GM06990 (cell line): ENCODE results near the gene ATP1A3.
A peak's percentile ranks its signal among the peaks of the same experiment; 100 is the strongest.

ENCODE experiments used
- DNase-seq: peaks from one replicate; pipeline ENCODE4 v3.0.0-alpha.2; 2011; ENCODE audit not compliant: insufficient read length; ENCODE audit errors: extremely low read depth
- H3K27me3 ChIP-seq: replicated peaks from 2 replicates; pipeline ENCODE4 v1.6.0; 2011; ENCODE audit warnings: low read length; ENCODE audit not compliant: control insufficient read depth, insufficient read depth
- H3K36me3 ChIP-seq: 2 replicates; pipeline ENCODE4 v1.5.1; 2011; ENCODE audit warnings: low read length; ENCODE audit not compliant: control insufficient read depth, insufficient read depth
- H3K4me3 ChIP-seq: replicated peaks from 2 replicates; pipeline ENCODE4 v1.5.1; 2011; ENCODE audit warnings: low read depth, mild to moderate bottlenecking, control low read depth, low read length
- TF ChIP-seq, protein P1 (sequence below): IDR thresholded peaks from 2 replicates; pipeline ENCODE4 v1.5.1; 2011; ENCODE audit warnings: low read length, control low read depth, mild to moderate bottlenecking, inconsistent platforms; ENCODE audit not compliant: insufficient read depth, poor library complexity, severe bottlenecking

ATP1A3 gene

DNA sequence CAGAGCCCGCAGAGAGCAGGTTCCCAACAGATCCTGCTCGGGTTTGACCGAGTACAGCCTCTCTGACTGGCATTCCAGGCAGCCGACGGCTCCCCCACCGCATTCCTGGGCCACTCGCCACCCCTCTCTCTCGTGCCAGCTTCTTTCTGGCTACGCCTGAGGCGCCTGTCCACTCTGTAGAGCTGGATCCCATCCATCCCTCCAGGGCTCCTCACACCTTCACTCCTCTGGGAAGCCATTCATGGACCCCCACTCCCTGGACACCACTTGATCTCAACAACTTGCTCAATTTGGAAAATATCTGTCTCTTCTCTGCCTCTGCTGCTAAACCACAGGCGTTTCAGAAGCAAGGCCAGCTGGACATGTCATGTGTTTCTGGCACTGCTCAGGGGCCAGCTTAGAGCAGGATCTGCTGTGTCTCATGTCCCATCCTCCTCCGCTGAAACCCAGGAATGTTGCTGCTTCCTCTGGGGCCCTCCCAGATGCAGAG, 30.6 kb upstream of the ATP1A3 start:
- no peak overlapping the region for H3K4me3 ChIP-seq
- H3K27me3 ChIP-seq = no peaks in the 10 kb centered on the region; the same call in none of the 2 replicates
- H3K36me3 ChIP-seq = no peaks in the 10 kb centered on the region
- TF ChIP-seq, protein P1, sequence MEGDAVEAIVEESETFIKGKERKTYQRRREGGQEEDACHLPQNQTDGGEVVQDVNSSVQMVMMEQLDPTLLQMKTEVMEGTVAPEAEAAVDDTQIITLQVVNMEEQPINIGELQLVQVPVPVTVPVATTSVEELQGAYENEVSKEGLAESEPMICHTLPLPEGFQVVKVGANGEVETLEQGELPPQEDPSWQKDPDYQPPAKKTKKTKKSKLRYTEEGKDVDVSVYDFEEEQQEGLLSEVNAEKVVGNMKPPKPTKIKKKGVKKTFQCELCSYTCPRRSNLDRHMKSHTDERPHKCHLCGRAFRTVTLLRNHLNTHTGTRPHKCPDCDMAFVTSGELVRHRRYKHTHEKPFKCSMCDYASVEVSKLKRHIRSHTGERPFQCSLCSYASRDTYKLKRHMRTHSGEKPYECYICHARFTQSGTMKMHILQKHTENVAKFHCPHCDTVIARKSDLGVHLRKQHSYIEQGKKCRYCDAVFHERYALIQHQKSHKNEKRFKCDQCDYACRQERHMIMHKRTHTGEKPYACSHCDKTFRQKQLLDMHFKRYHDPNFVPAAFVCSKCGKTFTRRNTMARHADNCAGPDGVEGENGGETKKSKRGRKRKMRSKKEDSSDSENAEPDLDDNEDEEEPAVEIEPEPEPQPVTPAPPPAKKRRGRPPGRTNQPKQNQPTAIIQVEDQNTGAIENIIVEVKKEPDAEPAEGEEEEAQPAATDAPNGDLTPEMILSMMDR = no peak
- no peak for DNase-seq

DNA sequence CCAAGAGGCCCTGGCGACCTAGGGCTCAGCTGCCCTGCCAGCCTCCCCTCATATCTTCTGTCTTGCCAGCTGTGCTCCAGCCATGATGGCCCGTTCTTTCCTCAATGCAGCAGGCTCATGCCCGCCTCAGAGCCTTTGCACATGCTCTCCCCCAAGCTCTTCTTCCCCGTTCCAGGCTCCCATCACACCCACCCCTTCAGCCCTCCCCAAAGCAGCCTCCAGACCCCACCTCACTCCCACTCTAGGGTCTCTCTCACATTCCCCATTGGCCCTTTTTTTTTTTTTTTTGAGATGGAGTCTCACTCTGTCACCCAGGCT, 29.9 kb upstream of the ATP1A3 start:
- no peak for DNase-seq
- H3K4me3 ChIP-seq = no peak overlapping the region
- H3K36me3 ChIP-seq = no peaks in the 10 kb centered on the region
- H3K27me3 ChIP-seq = no peaks in the 10 kb centered on the region; the same call in none of the 2 replicates
- TF ChIP-seq, protein P1 = no peak

DNA sequence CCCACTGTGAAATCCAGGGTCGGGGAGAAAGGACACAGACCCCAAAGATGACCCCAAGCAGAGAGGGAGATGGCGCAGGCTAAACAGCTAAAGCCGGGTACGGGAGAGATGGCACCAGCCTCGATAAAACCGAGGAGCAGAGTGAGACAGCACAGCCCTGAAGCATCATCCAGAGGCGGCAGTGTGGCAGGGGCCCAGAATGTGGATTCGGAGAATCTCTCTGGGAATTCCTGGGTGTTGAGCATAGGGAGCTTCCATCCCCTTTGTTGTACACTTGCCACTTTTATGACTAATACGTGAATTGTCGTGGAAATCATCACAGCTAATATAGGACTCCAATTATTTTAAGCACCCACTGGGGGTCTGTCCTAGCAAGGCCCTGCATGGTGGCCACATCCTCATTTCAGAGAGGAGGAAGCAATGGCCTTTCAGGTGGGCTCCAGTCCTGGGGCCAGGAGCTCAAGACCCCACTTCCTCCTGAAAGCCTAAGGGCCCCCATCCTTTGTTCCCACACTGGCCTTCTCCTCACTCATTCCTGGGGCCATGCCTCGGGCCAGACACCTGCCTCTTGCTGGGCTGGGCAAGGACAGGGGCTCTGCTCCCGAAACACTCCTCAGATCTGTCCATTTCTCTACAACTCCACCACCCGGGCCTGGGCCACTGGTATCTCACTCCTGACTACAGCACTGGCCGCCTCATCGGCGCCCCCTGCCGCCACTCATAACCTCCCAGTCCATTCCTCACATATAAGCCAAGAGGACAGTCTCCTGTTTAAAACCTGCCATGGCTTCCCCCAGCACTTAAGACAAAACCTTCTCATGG, 29.3 kb upstream of the ATP1A3 start:
- Histone ChIP-seq H3K36me3 (no peaks in the 10 kb centered on the region), H3K27me3 (no peaks in the 10 kb centered on the region; the same call in none of the 2 replicates), H3K4me3 (no peak overlapping the region)
- DNase-seq = peak; percentile 30
- TF ChIP-seq, protein P1 = peak; percentile 83

DNA sequence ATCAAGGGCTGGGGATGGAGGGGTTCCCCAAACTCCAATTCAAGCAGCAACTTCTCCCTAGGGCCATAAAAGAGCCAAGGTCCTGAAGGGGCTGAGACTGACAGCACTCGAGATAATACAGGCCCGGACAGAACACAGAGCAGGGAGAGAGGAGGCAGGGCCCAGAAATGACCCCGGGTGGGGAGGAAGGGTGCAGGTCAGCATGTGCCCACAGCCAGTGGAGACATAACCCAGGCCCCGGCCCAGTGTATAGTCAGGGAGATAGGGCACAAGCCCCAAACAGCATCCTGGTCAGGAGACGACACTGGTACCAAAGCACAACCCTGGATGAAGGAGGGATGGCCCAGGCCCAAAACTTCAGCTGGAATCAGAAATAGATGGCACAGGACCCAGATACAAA, 28.6 kb upstream of the ATP1A3 start:
- H3K4me3 ChIP-seq = no peak overlapping the region
- H3K27me3 ChIP-seq = no peaks in the 10 kb centered on the region; the same call in none of the 2 replicates
- no peak for DNase-seq
- no peaks in the 10 kb centered on the region for H3K36me3 ChIP-seq
- TF ChIP-seq, protein P1 = no peak

DNA sequence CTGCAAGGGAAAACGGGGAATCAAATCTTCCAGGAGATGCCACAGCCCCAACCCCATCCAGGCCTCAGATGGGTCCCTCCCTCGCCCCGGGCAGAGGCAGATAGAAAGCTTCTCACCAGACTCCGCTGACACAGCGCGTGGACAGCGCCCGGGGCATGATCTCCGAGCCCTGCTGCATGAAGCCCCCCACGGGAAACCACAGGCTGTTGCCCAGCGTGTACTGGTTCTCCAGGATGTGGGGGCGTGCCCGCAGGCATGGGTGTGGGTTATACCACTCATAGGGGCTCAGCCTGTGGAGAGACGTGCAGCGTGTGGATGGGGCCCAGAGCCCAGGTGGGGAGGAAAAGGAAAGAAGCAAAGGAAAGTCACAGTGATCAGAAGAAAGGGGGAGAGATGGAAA, 27.2 kb upstream of the ATP1A3 start:
- no peak for DNase-seq
- TF ChIP-seq, protein P1 = no peak
- no peak overlapping the region for H3K4me3 ChIP-seq
- H3K36me3 ChIP-seq = no peaks in the 10 kb centered on the region
- no peaks in the 10 kb centered on the region; the same call in none of the 2 replicates for H3K27me3 ChIP-seq
